Measurements from ENCODE around the gene WNK2. TPM values are rescaled to one million over a fixed set of nuclear protein-coding genes. Genes with fewer than 3 reads are reported as not detected.

Gene WNK2
- total RNA-seq, 1 donor from 2014 or later: 2.7 TPM

DNA sequence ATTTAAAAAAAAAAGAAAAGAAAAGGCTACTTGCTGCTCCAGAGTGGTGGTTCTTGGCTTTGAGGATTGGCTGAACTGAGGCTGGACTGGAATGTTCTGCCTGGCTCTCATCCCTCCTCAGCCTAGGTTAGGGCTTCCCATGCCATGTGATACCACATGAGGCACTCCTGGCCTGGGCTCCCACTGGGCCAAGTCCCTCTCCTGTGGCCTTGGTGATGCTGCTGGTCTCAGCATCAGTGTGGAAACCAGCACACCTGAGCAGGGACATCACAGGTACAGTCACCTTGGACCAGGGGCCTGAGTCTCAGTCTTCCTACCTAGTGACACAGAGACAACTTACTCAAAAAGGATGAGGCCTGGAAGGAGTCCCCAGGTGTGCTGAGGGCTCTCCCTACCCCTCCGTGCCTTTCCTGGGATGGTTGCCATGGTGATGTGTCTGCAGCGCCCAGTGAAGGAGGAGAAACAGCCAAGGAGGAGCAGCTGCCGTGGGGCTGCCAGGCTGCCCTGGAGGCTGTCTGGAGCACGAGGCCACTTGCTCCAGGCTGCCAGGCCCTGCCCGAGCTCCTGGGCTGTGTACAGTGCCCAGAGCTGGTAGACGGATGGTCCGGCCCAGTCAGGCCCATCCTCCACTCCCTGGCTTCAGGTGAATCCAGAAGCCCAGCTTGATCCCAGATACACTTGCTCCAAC, 71.0 kb downstream of the WNK2 start:
- no peaks in the 10 kb centered on the region for H3K27me3 Mint-ChIP-seq
- H3K36me3 Mint-ChIP-seq (ENCODE audit: low read depth): no peaks in the 10 kb centered on the region
- intact Hi-C loops (cut with micrococcal nuclease): no loop called here
- DNase-seq: no peak
- H3K4me3 Mint-ChIP-seq: no peak overlapping the region
- no peak overlapping the region for H3K27ac Mint-ChIP-seq
- H3K9me3 Mint-ChIP-seq: no peaks in the 10 kb centered on the region
- no peaks in the 10 kb centered on the region for H3K4me1 Mint-ChIP-seq

DNA sequence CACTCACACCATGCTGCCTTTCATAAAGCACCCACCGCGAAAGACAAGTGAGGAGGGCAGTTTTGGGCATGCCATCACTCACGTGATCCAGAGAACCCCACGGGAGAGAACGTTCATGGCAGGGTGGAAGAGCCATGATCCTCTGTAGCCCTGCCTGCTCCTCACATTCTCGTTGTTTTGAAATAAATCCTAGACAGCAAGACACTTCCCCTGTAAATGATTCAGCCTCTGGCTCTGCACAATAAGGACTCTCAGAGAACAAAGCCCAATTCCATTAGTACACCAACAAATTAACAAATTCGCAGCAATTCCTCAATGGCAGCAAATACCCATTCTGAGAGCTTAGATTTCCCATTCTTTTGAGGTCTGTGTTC, 71.5 kb downstream of the WNK2 start:
- DNase-seq: no peak
- no peak overlapping the region for H3K27ac Mint-ChIP-seq
- intact Hi-C loops (cut with micrococcal nuclease): no loop called here
- no peaks in the 10 kb centered on the region for H3K4me1 Mint-ChIP-seq
- no peak overlapping the region for H3K4me3 Mint-ChIP-seq
- no peaks in the 10 kb centered on the region for H3K27me3 Mint-ChIP-seq
- no peaks in the 10 kb centered on the region for H3K36me3 Mint-ChIP-seq (ENCODE audit: low read depth)
- no peaks in the 10 kb centered on the region for H3K9me3 Mint-ChIP-seq

DNA sequence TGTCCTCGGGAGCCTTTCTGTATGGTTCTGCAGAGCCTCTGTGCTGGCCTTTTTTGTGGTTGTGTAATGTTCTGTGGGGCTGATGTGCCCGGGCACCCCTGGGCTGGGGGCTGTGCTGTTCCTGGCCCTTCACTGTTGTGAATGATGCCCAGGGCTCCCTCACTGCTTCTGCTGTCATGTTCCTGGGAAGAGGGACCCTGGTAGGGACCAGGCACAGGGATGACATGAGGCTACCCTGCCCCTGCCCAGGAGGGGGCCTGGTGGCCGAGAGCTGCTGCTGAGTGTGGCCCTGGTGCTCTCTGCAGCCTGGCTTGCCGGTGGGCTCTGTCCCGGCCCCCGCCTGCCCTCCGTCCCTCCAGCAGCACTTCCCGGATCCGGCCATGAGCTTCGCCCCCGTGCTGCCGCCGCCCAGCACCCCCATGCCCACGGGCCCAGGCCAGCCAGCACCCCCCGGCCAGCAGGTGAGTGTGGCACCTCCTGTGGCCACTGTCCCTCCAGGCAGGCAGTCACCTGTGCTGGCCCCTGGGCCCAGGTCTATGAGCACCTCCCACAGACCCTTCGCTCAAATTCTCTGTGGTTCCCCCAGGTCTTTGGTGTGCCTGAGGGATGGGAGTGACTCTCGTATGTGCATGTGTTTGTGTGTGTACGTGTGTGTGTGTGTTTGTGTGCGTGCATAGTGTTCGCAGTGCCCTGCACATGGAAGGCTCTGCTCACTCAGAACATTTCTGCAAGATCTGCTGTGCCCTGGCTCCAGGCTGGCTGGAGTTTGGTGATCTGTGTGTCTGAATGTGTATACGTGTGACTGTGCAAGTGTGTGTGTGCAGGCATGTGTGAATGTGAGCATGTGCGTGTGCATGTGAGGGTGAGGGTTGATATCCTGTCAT, 72.3 kb downstream of the WNK2 start:
- no peak for DNase-seq
- Mint-ChIP-seq H3K36me3 (ENCODE audit: low read depth) (no peaks in the 10 kb centered on the region), H3K27me3 (no peaks in the 10 kb centered on the region), H3K4me1 (no peaks in the 10 kb centered on the region), H3K4me3 (no peak overlapping the region), H3K9me3 (no peaks in the 10 kb centered on the region), H3K27ac (no peak overlapping the region)
- intact Hi-C loops (cut with micrococcal nuclease): no loop called here

DNA sequence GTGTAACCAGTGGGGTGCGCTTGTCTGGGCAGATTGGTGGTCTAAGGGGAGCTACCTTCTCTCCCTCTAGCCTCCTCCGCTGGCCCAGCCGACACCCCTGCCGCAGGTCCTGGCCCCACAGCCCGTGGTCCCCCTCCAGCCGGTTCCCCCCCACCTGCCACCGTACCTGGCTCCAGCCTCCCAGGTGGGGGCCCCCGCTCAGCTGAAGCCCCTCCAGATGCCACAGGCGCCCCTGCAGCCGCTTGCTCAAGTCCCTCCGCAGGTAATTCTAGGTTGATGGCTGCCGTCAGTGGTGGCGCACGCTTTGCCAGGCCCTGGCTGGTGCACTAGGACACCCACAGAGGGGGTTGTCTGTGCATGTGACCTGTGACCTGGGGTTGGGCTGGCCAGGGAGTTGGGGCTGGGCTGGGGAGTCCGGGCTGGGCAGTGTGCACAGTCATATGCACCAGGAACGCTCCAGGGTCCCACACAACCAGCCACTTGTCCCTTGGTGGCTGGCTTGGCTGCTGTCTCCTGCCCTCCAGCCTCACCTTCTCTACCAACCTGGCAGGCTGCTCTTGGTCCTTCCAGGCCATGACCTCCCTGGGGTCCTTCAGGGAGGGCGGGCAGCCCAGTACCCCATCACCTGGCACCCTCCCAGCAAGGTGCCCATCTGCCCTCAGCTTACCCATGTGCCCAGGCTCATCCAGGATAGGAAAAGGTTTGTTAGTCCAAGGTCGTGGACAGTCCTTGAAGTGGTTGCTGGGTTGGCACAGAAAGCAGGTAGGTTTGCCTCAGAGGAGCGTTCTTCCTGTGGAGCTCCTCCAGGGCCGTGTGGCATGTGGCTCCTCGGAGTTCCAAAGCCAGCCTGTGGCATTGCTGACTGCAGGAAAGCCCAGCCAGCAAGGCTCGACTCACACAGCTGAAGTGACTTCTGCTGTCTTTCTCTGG, 73.2 kb downstream of the WNK2 start:
- DNase-seq: no peak
- Mint-ChIP-seq H3K9me3 (no peaks in the 10 kb centered on the region), H3K27ac (no peak overlapping the region), H3K36me3 (ENCODE audit: low read depth) (no peaks in the 10 kb centered on the region), H3K4me1 (no peaks in the 10 kb centered on the region), H3K4me3 (no peak overlapping the region), H3K27me3 (no peaks in the 10 kb centered on the region)
- intact Hi-C loops (cut with micrococcal nuclease): no loop called here

DNA sequence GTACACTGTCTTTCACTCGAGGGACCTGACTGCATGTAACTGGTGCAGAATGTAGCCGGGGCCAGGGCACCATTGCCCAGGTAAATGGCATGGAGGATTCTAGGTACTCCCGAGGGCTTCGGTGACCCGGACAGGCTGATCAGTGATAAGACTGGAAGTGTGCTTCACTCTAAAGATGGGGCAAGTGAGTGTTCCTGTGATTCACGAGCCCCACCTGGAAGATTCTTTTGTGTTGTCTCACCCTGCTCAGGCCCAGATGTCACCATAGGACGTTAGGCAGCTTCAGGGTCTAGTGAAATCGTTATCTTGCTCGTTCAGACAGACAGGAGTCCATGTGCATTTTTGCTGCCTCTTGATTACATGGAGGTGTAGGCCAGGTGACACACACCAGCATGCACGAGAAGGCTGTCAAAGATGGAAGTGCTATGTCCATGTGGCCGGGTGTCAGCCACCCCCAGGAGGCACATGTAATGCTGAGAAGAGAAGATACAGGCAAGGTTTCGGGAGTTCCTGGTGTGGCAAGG, 73.9 kb downstream of the WNK2 start:
- no peaks in the 10 kb centered on the region for H3K9me3 Mint-ChIP-seq
- H3K27me3 Mint-ChIP-seq: no peaks in the 10 kb centered on the region
- no peaks in the 10 kb centered on the region for H3K36me3 Mint-ChIP-seq (ENCODE audit: low read depth)
- no peak for DNase-seq
- H3K27ac Mint-ChIP-seq: no peak overlapping the region
- intact Hi-C loops (cut with micrococcal nuclease): no loop called here
- H3K4me3 Mint-ChIP-seq: no peak overlapping the region
- H3K4me1 Mint-ChIP-seq: no peaks in the 10 kb centered on the region

DNA sequence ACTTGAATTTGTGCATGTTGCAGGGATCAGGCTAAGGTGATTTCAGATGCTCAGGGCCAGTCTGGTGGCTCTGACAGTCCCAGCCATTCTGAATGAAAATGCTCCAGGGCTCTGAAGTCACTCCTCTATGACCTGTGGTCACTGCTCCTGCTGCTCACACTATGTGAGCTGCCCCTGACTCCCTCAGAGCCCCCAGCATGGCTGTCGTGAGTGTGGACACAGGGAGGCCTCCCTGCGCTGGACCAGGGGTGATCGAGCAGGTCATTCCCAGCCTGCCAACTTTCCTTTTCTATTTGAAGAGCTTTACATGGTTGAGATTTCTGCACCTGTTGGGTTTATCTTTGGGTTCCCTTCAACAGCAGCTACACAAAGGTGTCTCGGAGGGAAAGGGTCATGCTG, 74.5 kb downstream of the WNK2 start:
- intact Hi-C loops (cut with micrococcal nuclease): no loop called here
- Mint-ChIP-seq H3K4me3 (no peak overlapping the region), H3K9me3 (no peaks in the 10 kb centered on the region), H3K27me3 (no peaks in the 10 kb centered on the region), H3K27ac (no peak overlapping the region), H3K4me1 (no peaks in the 10 kb centered on the region), H3K36me3 (ENCODE audit: low read depth) (no peaks in the 10 kb centered on the region)
- DNase-seq: no peak

DNA sequence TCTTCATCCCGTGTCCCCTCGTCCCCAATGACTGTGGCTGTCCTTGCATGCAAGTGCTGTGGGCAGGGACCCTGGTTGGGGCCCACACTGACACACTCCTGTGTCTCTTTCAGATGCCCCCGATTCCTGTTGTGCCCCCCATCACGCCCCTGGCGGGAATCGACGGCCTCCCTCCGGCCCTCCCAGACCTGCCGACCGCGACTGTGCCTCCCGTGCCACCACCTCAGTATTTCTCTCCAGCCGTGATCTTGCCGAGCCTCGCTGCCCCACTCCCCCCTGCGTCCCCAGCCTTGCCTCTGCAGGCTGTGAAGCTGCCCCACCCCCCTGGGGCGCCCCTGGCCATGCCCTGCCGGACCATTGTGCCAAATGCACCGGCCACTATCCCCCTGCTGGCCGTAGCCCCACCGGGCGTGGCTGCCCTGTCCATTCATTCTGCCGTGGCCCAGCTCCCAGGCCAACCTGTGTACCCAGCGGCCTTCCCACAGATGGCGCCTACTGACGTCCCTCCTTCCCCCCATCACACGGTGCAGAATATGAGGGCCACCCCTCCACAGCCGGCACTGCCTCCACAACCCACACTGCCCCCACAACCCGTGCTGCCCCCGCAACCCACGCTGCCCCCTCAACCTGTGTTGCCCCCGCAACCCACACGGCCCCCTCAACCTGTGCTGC, 75.0 kb downstream of the WNK2 start:
- H3K27me3 Mint-ChIP-seq: no peaks in the 10 kb centered on the region
- intact Hi-C loops (cut with micrococcal nuclease): no loop called here
- H3K4me1 Mint-ChIP-seq: no peaks in the 10 kb centered on the region

DNA sequence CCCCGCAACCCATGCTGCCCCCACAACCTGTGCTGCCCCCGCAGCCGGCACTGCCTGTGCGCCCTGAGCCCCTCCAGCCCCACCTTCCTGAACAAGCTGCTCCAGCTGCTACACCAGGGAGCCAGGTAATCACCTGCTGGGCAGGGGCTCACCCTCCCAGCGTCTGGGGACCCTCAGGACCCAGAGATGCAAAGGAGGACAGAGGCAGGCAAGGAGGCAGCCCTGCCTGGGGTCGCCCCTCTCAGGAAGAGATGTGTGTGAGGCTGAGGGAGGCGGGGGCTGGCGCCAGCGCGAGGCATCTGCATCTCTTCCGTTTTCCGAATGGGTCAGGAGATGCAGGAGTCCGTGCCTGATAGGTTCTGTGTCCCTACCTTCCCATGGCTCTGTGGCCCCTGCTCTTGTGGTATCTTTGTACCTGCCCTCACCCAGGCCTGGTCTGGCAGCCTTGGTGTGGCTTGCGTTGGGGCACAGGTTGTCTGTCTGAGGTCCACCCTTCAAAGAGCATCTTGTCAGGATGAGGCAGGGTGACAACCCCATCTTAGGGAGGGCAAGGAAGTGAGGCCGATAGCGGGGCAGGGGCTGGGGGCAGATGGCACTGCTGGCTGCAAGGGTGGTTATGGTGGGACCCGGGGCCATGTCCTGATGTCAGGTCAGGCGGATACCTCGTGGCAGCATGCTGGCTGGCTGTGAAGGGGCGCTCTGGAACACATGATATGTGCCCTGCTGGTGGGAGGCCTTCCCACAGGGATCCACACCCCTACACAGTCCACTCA, 75.7 kb downstream of the WNK2 start:
- H3K27me3 Mint-ChIP-seq: no peaks in the 10 kb centered on the region
- H3K27ac Mint-ChIP-seq: no peak overlapping the region
- H3K4me3 Mint-ChIP-seq: no peak overlapping the region
- no peaks in the 10 kb centered on the region for H3K36me3 Mint-ChIP-seq (ENCODE audit: low read depth)
- intact Hi-C loops (cut with micrococcal nuclease): no loop called here
- no peaks in the 10 kb centered on the region for H3K4me1 Mint-ChIP-seq
- DNase-seq: no peak
- no peaks in the 10 kb centered on the region for H3K9me3 Mint-ChIP-seq

More for the DNA sequence above, 75.0 kb downstream of the WNK2 start:
- Mint-ChIP-seq H3K27ac (no peak overlapping the region), H3K4me3 (no peak overlapping the region), H3K36me3 (ENCODE audit: low read depth) (no peaks in the 10 kb centered on the region), H3K9me3 (no peaks in the 10 kb centered on the region)
- no peak for DNase-seq

DNA sequence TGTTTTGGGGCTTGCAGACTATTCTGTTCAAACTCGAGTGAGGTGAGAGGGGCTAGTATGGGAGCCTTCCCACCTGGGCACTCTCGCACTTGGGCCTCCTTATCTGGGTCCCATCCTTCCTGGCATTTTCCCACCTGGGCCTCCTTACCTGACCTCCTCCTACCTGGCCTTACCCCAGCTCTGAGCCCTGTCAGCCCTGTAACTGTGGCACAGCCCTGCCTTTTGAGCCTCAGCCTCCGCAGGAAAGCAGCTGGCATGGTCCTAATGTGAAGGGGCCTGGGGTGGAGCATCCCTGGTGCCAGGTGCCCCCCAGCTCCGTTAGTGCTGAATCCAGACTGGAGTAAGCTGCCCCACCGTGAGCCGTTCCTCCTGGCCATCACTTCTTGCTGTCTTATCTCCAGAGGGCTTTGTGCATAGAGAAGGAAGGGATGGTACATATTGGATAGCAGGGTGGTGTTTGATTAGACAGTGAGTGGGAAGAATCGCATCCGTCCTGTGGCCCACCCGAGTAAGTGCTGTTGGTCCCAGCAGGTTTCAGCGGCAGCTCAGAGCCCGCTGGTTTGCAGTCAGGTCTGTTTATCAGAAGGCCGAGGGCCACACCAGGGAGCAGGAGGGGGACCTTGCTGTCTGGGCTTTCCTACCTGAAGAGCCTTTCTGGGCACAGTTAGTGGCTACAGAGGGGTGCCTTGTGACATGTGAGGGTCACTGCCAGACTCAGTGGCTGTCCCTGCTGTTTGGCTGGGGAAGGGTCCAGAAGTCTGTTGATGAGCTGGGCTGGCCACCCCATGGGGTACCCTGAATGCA, 76.5 kb downstream of the WNK2 start:
- DNase-seq: no peak
- Mint-ChIP-seq H3K9me3 (no peaks in the 10 kb centered on the region), H3K4me3 (no peak overlapping the region), H3K4me1 (no peaks in the 10 kb centered on the region), H3K36me3 (ENCODE audit: low read depth) (no peaks in the 10 kb centered on the region), H3K27me3 (no peaks in the 10 kb centered on the region), H3K27ac (no peak overlapping the region)
- intact Hi-C loops (cut with micrococcal nuclease): no loop called here

DNA sequence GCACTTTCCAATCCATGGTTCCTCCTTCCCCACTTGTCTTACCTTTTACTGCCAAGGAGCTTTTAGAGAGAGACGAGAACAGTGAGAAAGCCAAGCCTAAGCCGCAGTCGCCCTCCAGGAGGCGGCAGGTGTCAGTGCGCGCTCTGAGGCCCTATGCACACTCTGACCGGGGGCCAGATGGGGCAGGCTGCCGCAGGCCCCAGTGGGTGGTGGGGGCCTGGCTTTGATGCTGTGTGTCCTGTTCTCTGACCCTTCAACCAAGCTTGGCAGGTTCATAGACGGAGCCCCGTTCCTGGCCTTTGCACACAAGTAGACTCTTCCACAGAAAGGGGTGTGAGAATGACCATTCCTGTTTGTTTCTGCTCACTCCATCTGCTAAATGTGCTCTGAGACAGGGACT, 77.3 kb downstream of the WNK2 start:
- Mint-ChIP-seq H3K27me3 (no peaks in the 10 kb centered on the region), H3K4me1 (no peaks in the 10 kb centered on the region), H3K36me3 (ENCODE audit: low read depth) (no peaks in the 10 kb centered on the region), H3K4me3 (no peak overlapping the region), H3K9me3 (no peaks in the 10 kb centered on the region), H3K27ac (no peak overlapping the region)
- DNase-seq: no peak
- intact Hi-C loops (cut with micrococcal nuclease): no loop called here

DNA sequence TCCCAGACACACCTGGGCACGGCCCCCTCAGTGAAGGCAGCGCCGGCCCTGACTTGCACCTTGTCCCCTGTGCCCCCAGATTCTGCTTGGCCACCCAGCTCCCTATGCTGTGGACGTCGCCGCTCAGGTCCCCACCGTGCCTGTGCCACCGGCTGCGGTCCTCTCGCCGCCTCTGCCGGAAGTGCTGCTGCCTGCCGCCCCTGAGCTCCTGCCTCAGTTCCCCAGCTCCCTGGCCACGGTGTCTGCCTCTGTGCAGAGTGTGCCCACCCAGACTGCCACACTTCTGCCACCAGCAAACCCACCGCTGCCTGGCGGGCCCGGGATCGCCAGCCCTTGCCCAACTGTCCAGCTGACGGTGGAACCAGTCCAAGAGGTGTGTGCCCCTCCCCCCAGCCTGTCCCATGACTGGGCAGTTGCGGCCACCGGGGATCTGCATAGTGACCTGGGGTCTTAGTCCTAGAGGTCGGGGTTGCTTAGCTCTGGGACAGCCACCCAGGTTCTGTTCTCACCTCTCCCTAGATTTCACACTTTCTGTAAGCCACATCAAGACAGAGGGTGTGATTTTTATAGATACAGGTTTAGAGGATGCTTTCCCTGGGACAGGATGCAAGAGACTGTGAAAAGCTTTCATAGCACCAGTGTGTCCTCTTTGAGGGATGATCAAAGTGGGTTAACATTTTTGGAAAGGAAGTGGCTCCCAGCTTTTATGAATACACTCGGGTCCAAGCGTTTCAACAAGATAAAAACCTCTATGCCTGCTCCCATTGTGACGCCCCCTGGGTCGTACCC, 78.0 kb downstream of the WNK2 start:
- Mint-ChIP-seq H3K27me3 (no peaks in the 10 kb centered on the region), H3K4me1 (no peaks in the 10 kb centered on the region), H3K9me3 (no peaks in the 10 kb centered on the region), H3K27ac (no peak overlapping the region), H3K36me3 (ENCODE audit: low read depth) (no peaks in the 10 kb centered on the region), H3K4me3 (no peak overlapping the region)
- intact Hi-C loops (cut with micrococcal nuclease): no loop called here
- DNase-seq: no peak
